Measurements from ENCODE around the gene TSHZ2. TPM values are rescaled to one million over a fixed set of nuclear protein-coding genes. Genes with fewer than 3 reads are reported as not detected.
"Not testable (repeated sequence)": the region's sequence is repeated elsewhere in the genome, so short reads cannot be mapped to it uniquely, and the experiment has no call there.

Gene TSHZ2
- total RNA-seq, 2 experiments from 2014 or later = 34.1 to 37.8 TPM

- Mint-ChIP-seq H3K4me1 (ENCODE audit: low read depth) (no peaks in the 10 kb centered on the region), H3K9me3 (peaks cover 8% of the 10 kb centered on the region), H3K4me3 (no peak overlapping the region), H3K27ac (no peak overlapping the region), H3K36me3 (ENCODE audit: low read depth) (peaks cover 12% of the 10 kb centered on the region), H3K27me3 (ENCODE audit: low read depth) (no peaks in the 10 kb centered on the region)
- no peak for DNase-seq
- CTCF ChIA-PET = no interaction called here
- intact Hi-C loops (cut with micrococcal nuclease) = no loop called here
Measured at GRCh38 chr20:53359425-53359824, 387.3 kb downstream of the TSHZ2 start.

- CTCF ChIA-PET = no interaction called here
- intact Hi-C loops (cut with micrococcal nuclease) = no loop called here
- Mint-ChIP-seq H3K9me3 (peaks cover 3% of the 10 kb centered on the region), H3K27me3 (ENCODE audit: low read depth) (no peaks in the 10 kb centered on the region), H3K4me3 (no peak overlapping the region), H3K27ac (no peak overlapping the region), H3K4me1 (ENCODE audit: low read depth) (no peaks in the 10 kb centered on the region), H3K36me3 (ENCODE audit: low read depth) (peaks cover 7% of the 10 kb centered on the region)
- no peak for DNase-seq
Measured at GRCh38 chr20:53360852-53361251, 388.7 kb downstream of the TSHZ2 start.

- DNase-seq = no peak
- Mint-ChIP-seq H3K4me3 (no peak overlapping the region), H3K4me1 (ENCODE audit: low read depth) (no peaks in the 10 kb centered on the region), H3K27me3 (ENCODE audit: low read depth) (no peaks in the 10 kb centered on the region), H3K36me3 (ENCODE audit: low read depth) (peaks cover 6% of the 10 kb centered on the region), H3K27ac (no peak overlapping the region), H3K9me3 (no peaks in the 10 kb centered on the region)
- CTCF ChIA-PET = no interaction called here
- intact Hi-C loops (cut with micrococcal nuclease) = no loop called here
Measured at GRCh38 chr20:53362736-53363135, 390.6 kb downstream of the TSHZ2 start.

- H3K4me1 Mint-ChIP-seq (ENCODE audit: low read depth) = peaks cover 5% of the 10 kb centered on the region
- CTCF ChIA-PET = no interaction called here
- H3K27me3 Mint-ChIP-seq (ENCODE audit: low read depth) = no peaks in the 10 kb centered on the region
- H3K9me3 Mint-ChIP-seq = no peaks in the 10 kb centered on the region
- no peak overlapping the region for H3K27ac Mint-ChIP-seq
- DNase-seq = no peak
- H3K36me3 Mint-ChIP-seq (ENCODE audit: low read depth) = peaks cover 5% of the 10 kb centered on the region
- no peak overlapping the region for H3K4me3 Mint-ChIP-seq
- intact Hi-C loops (cut with micrococcal nuclease) = no loop called here
Measured at GRCh38 chr20:53364646-53365045, 392.5 kb downstream of the TSHZ2 start.

GRCh38 chr20:53365076-53365475 is 392.9 kb downstream of the TSHZ2 start:
- Mint-ChIP-seq H3K27ac (no peak overlapping the region), H3K9me3 (no peaks in the 10 kb centered on the region), H3K36me3 (ENCODE audit: low read depth) (peaks cover 5% of the 10 kb centered on the region), H3K4me3 (no peak overlapping the region), H3K27me3 (ENCODE audit: low read depth) (no peaks in the 10 kb centered on the region), H3K4me1 (ENCODE audit: low read depth) (peaks cover 9% of the 10 kb centered on the region)
- CTCF ChIA-PET = no interaction called here
- intact Hi-C loops (cut with micrococcal nuclease) = no loop called here
- DNase-seq = no peak

- Mint-ChIP-seq H3K27ac (no peak overlapping the region), H3K36me3 (ENCODE audit: low read depth) (peaks cover 5% of the 10 kb centered on the region), H3K4me1 (ENCODE audit: low read depth) (peaks cover 9% of the 10 kb centered on the region), H3K27me3 (ENCODE audit: low read depth) (no peaks in the 10 kb centered on the region), H3K4me3 (no peak overlapping the region), H3K9me3 (no peaks in the 10 kb centered on the region)
- intact Hi-C loops (cut with micrococcal nuclease) = no loop called here
- CTCF ChIA-PET = no interaction called here
- DNase-seq = no peak
Measured at GRCh38 chr20:53365539-53366075, 393.4 kb downstream of the TSHZ2 start.

GRCh38 chr20:53366928-53367327 is 394.8 kb downstream of the TSHZ2 start:
- H3K27me3 Mint-ChIP-seq (ENCODE audit: low read depth); DNase-seq; H3K4me3 Mint-ChIP-seq; H3K27ac Mint-ChIP-seq; H3K4me1 Mint-ChIP-seq (ENCODE audit: low read depth); intact Hi-C loops (cut with micrococcal nuclease); H3K36me3 Mint-ChIP-seq (ENCODE audit: low read depth); H3K9me3 Mint-ChIP-seq: not testable (repeated sequence)
- CTCF ChIA-PET = interaction anchor here (0.6 kb wide), 1 partner anchor 151 kb away, joined by 3 read pairs; no protein-coding TSS in a partner anchor

GRCh38 chr20:53369871-53370270 is 397.7 kb downstream of the TSHZ2 start:
- CTCF ChIA-PET = no interaction called here
- no peak overlapping the region for H3K27ac Mint-ChIP-seq
- H3K4me3 Mint-ChIP-seq = no peak overlapping the region
- no peak for DNase-seq
- no peaks in the 10 kb centered on the region for H3K27me3 Mint-ChIP-seq (ENCODE audit: low read depth)
- H3K36me3 Mint-ChIP-seq (ENCODE audit: low read depth) = peaks cover 6% of the 10 kb centered on the region
- intact Hi-C loops (cut with micrococcal nuclease) = no loop called here
- peaks cover 11% of the 10 kb centered on the region for H3K4me1 Mint-ChIP-seq (ENCODE audit: low read depth)
- H3K9me3 Mint-ChIP-seq = no peaks in the 10 kb centered on the region

GRCh38 chr20:53370345-53370961 is 398.3 kb downstream of the TSHZ2 start:
- Mint-ChIP-seq H3K9me3 (peaks cover 1% of the 10 kb centered on the region), H3K4me3 (no peak overlapping the region), H3K4me1 (ENCODE audit: low read depth) (peaks cover 13% of the 10 kb centered on the region), H3K36me3 (ENCODE audit: low read depth) (peaks cover 6% of the 10 kb centered on the region), H3K27me3 (ENCODE audit: low read depth) (no peaks in the 10 kb centered on the region), H3K27ac (no peak overlapping the region)
- CTCF ChIA-PET = interaction anchor here (1.2 kb wide), 1 partner anchor 16 kb away, joined by 5 read pairs; no protein-coding TSS in a partner anchor
- intact Hi-C loops (cut with micrococcal nuclease) = no loop called here
- DNase-seq = no peak

GRCh38 chr20:53371216-53371615 is 399.1 kb downstream of the TSHZ2 start:
- intact Hi-C loops (cut with micrococcal nuclease) = no loop called here
- CTCF ChIA-PET = interaction anchor here (1.2 kb wide), 1 partner anchor 15 kb away, joined by 5 read pairs; no protein-coding TSS in a partner anchor
- no peak for DNase-seq
- H3K36me3 Mint-ChIP-seq (ENCODE audit: low read depth) = peaks cover 10% of the 10 kb centered on the region
- no peak overlapping the region for H3K27ac Mint-ChIP-seq
- H3K4me3 Mint-ChIP-seq = no peak overlapping the region
- peaks cover 13% of the 10 kb centered on the region for H3K4me1 Mint-ChIP-seq (ENCODE audit: low read depth)
- H3K9me3 Mint-ChIP-seq = peaks cover 1% of the 10 kb centered on the region
- no peaks in the 10 kb centered on the region for H3K27me3 Mint-ChIP-seq (ENCODE audit: low read depth)

GRCh38 chr20:53376021-53376420 is 403.9 kb downstream of the TSHZ2 start:
- CTCF ChIA-PET = no interaction called here
- H3K9me3 Mint-ChIP-seq = peaks cover 1% of the 10 kb centered on the region
- H3K27me3 Mint-ChIP-seq (ENCODE audit: low read depth) = no peaks in the 10 kb centered on the region
- H3K4me1 Mint-ChIP-seq (ENCODE audit: low read depth) = peaks cover 5% of the 10 kb centered on the region
- peaks cover 6% of the 10 kb centered on the region for H3K36me3 Mint-ChIP-seq (ENCODE audit: low read depth)
- DNase-seq = no peak
- no peak overlapping the region for H3K27ac Mint-ChIP-seq
- H3K4me3 Mint-ChIP-seq = no peak overlapping the region
- intact Hi-C loops (cut with micrococcal nuclease) = no loop called here

GRCh38 chr20:53379014-53379832 is 407.1 kb downstream of the TSHZ2 start:
- DNase-seq = no peak
- H3K9me3 Mint-ChIP-seq = peaks cover 3% of the 10 kb centered on the region
- CTCF ChIA-PET = interaction anchor here (0.6 kb wide), 1 partner anchor 189 kb away, joined by 3 read pairs; no protein-coding TSS in a partner anchor
- H3K4me3 Mint-ChIP-seq = no peak overlapping the region
- no peak overlapping the region for H3K27ac Mint-ChIP-seq
- H3K4me1 Mint-ChIP-seq (ENCODE audit: low read depth) = peaks cover 15% of the 10 kb centered on the region
- intact Hi-C loops (cut with micrococcal nuclease) = no loop called here
- H3K27me3 Mint-ChIP-seq (ENCODE audit: low read depth) = no peaks in the 10 kb centered on the region
- peaks cover 5% of the 10 kb centered on the region for H3K36me3 Mint-ChIP-seq (ENCODE audit: low read depth)

- CTCF ChIA-PET = interaction anchor here (0.6 kb wide), 1 partner anchor 189 kb away, joined by 3 read pairs; no protein-coding TSS in a partner anchor
- no peaks in the 10 kb centered on the region for H3K27me3 Mint-ChIP-seq (ENCODE audit: low read depth)
- intact Hi-C loops (cut with micrococcal nuclease) = no loop called here
- no peak overlapping the region for H3K4me3 Mint-ChIP-seq
- H3K36me3 Mint-ChIP-seq (ENCODE audit: low read depth) = peaks cover 5% of the 10 kb centered on the region
- peaks cover 12% of the 10 kb centered on the region for H3K4me1 Mint-ChIP-seq (ENCODE audit: low read depth)
- H3K27ac Mint-ChIP-seq = no peak overlapping the region
- no peak for DNase-seq
- peaks cover 3% of the 10 kb centered on the region for H3K9me3 Mint-ChIP-seq
Measured at GRCh38 chr20:53379833-53380120, 407.6 kb downstream of the TSHZ2 start.

Measured in activated naive CD4-positive, alpha-beta T cell treated with anti-CD3 and anti-CD28 coated beads for 36 hours (primary cell).